ENCODE measurements around the gene TARDBP.
"Not testable (repeated sequence)": the region's sequence is repeated elsewhere in the genome, so short reads cannot be mapped to it uniquely, and the experiment has no call there.

Gene TARDBP

DNA sequence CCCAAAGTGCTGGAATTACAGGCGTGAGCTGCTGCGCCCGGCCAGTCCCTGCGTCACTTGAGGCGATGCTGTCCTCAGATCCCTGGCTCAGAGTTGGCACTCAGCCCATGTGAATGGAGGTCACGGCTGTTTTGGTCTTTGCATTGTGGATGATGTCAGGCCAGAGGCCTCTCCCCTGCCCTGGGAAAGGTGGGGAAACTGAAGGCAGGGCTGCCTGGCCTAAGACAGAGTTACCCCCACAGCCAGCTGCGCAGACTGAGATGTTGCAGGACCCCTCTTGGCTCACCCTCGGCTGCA lies 33.8 kb downstream of the TARDBP start:
- TF ChIP-seq, protein P1, sequence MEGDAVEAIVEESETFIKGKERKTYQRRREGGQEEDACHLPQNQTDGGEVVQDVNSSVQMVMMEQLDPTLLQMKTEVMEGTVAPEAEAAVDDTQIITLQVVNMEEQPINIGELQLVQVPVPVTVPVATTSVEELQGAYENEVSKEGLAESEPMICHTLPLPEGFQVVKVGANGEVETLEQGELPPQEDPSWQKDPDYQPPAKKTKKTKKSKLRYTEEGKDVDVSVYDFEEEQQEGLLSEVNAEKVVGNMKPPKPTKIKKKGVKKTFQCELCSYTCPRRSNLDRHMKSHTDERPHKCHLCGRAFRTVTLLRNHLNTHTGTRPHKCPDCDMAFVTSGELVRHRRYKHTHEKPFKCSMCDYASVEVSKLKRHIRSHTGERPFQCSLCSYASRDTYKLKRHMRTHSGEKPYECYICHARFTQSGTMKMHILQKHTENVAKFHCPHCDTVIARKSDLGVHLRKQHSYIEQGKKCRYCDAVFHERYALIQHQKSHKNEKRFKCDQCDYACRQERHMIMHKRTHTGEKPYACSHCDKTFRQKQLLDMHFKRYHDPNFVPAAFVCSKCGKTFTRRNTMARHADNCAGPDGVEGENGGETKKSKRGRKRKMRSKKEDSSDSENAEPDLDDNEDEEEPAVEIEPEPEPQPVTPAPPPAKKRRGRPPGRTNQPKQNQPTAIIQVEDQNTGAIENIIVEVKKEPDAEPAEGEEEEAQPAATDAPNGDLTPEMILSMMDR (IDR thresholded peaks at IDR 0.05; ENCODE audit: low read depth, low read length), result no peak
- Histone ChIP-seq H3K27ac (no peak overlapping the region), H3K4me3 (ENCODE audit: low read depth, low read length) (no peak overlapping the region)

DNA sequence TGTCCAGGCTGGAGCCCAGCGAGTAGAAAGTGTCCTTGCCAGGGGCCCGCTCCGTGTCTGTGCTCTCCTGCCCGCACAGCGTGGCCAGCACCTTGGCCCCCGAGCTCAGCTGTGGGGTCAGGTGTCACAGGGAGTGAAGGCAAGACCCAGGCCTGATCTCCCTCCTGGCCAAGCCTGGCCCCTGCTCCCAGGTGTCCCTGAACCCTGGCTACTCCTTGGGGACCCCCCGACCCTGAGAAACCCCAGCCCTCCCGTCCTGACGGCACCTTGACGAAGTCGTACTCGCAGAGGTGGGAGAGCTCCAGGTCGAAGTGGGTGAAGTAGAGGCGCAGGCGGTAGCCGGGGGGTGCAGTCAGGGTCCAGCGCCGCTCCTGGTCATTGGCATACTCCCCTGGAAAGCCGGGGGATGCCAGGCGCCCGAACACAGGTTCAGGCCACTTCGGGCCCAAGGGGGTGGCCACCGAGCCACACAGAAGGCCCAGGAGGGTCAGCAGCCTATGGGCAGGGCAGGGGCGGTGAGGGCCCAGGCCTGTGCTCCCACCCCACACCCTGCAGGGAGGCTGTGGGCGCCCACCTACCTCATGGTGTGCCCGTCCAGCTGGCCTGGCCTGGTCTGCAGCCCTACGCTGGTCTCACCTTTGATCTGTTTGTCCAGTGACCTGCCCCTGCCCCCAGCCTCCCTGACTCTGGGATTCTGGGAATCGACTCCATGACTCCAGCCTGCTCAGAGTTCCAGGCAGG lies 34.3 kb downstream of the TARDBP start, which contains the start of gene MASP2:
Gene MASP2, minus strand, starts transcription at position 615 of the 741 bp plus-strand sequence. Its CDS starts 32 bp downstream, at position 583.
- DNase-seq, result no peak

More for the DNA sequence above, 33.8 kb downstream of the TARDBP start:
- DNase-seq, result no peak
- H3K36me3 ChIP-seq, result no peaks in the 10 kb centered on the region
- H3K9me3 ChIP-seq (ENCODE audit: severe bottlenecking), result no peaks in the 10 kb centered on the region
- H3K27me3 ChIP-seq (ENCODE audit: insufficient read depth, low read depth, severe bottlenecking), result no peaks in the 10 kb centered on the region

DNA sequence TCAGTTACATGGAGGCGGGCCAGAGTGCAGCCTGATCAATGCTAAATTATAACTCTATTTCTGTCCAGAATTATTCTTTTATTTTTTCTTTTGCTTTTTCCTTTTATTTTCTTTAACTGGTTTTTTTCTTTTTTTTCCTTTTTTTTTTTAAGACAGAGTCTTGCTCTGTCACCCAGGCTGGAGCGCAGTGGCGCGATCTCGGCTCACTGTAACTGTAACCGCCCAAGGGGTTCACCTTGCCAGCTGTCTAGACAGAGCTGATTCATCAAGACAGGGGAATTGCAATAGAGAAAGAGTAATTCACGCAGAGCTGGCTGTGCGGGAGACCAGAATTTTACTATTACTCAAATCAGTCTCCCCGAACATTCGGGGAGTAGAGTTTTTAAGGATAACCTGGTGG lies 38.7 kb downstream of the TARDBP start:
- peak overlapping the region; percentile 74 for H3K27ac ChIP-seq
- peak overlapping the region; percentile 38 for H3K4me3 ChIP-seq (ENCODE audit: low read depth, low read length)
- not testable (repeated sequence) for H3K36me3 ChIP-seq; H3K27me3 ChIP-seq (ENCODE audit: insufficient read depth, low read depth, severe bottlenecking); H3K9me3 ChIP-seq (ENCODE audit: severe bottlenecking); DNase-seq

More for the DNA sequence above, 34.3 kb downstream of the TARDBP start, which contains the start of gene MASP2:
- Histone ChIP-seq H3K27me3 (ENCODE audit: insufficient read depth, low read depth, severe bottlenecking) (no peaks in the 10 kb centered on the region), H3K4me3 (ENCODE audit: low read depth, low read length) (no peak within 1 kb of the TSS), H3K36me3 (no peaks in the 10 kb centered on the region), H3K27ac (no peak within 1 kb of the TSS), H3K9me3 (ENCODE audit: severe bottlenecking) (no peaks in the 10 kb centered on the region)
- TF ChIP-seq, protein P1 (IDR thresholded peaks at IDR 0.05; ENCODE audit: low read depth, low read length), result no peak

DNA sequence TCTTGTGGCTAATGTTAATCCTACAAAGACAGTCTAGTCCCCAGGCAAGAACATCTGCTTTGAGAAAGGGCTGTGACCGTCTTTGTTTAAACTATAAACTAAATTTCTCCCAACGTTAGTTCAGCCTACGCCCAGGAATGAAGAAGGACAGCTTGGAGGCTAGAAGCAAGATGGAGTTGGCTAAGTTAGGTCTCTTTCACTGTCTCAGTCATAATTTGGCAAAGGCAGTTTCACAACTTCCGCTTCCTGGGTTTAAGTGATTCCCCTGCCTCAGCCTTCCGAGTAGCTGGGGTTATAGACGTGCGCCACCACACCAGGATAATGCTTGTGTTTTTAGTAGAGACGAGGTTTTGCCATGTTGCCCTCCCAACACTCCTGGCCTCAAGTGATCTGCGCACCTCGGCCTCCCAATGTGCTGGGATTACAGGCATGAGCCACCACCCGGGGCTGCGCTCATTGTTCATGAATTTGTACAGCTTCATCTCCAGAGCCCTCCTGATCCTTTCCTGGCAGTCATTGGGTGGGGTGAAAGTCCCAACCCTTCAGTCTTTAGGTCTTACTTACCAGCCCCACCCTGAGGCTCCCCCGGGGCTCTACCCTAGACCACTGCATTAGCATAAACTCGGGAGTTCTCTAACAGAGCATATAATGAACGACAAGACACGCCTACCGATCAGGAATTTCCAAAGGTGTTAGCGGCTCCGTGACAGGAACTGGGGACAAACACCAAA lies 39.5 kb downstream of the TARDBP start:
- Histone ChIP-seq H3K4me3 (ENCODE audit: low read depth, low read length) (peak overlapping the region; percentile 38), H3K27me3 (ENCODE audit: insufficient read depth, low read depth, severe bottlenecking) (no peaks in the 10 kb centered on the region), H3K36me3 (peaks cover 15% of the 10 kb centered on the region), H3K27ac (peak overlapping the region; percentile 74), H3K9me3 (ENCODE audit: severe bottlenecking) (no peaks in the 10 kb centered on the region)
- peak; percentile 61 for DNase-seq
- TF ChIP-seq, protein P1 (IDR thresholded peaks at IDR 0.05; ENCODE audit: low read depth, low read length), result no peak

DNA sequence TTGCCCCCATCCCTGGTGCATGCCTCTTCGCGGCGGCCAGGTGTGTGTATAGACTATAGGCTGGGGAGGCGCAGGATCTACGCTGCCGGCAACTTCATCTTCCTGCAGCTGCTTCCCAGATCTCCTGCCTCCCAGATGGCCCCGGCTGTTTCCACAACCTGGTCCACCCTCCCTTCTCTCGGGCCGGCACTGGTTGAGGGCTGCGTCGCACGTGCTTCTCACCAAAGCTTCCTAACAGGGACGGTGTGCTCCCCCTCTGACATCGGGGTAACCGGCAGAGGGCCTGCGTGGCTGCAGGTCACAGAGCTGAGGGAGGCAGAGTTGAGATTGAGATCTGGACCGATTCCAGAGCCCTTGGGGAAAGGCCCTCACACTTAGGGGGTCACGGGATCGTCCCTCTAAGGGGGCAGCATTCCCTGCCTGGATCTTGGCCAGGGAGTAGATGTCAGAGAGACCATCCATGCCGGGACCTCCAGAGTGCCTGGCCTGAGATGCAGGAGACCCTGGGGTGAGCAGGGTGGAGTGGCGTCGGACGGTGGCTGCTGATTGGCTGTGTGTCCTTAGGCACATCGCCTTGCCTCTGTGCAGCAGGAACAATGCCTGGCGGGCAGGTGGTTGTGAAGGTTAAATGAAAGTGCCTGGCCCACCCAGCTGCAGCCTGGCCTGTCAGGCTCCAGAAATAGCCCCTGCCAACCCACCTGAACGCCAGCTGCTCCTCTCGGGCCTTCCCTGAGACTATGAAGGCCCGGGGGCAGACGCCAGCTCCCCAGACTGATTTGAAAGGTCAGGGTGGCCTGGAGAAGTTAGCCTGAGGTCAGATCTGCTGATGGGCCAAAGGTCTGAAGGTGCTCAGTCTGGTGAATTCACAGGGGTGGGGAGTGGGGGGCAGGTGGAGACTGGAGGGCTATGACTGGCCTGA lies 40.6 kb downstream of the TARDBP start:
- Histone ChIP-seq H3K4me3 (ENCODE audit: low read depth, low read length) (peak overlapping the region; percentile 38), H3K9me3 (ENCODE audit: severe bottlenecking) (no peaks in the 10 kb centered on the region), H3K27me3 (ENCODE audit: insufficient read depth, low read depth, severe bottlenecking) (no peaks in the 10 kb centered on the region), H3K36me3 (peaks cover 23% of the 10 kb centered on the region), H3K27ac (peak overlapping the region; percentile 74)
- TF ChIP-seq, protein P1 (IDR thresholded peaks at IDR 0.05; ENCODE audit: low read depth, low read length), result no peak
- DNase-seq, result peak; percentile 71

DNA sequence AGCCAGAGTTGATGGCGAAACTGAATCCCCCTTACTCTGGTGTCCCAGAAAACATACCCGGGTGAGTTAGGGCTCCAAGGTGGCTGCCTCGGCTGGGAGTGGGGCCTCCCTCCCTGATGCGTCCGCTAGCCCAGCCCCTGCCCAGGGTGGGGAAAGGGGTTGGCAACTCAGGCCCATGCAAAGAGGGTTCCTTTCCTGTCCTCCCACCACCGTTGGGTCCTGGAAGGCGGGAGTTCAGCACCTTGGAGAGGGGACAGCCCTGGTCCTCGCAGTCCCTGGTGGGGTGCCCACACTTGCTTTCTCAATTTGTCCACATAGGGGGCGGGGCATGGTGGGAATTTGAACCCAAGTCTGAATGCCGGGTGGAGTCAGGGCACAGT lies 41.3 kb downstream of the TARDBP start:
- no peak for DNase-seq
- Histone ChIP-seq H3K36me3 (peaks cover 30% of the 10 kb centered on the region), H3K27me3 (ENCODE audit: insufficient read depth, low read depth, severe bottlenecking) (no peaks in the 10 kb centered on the region), H3K9me3 (ENCODE audit: severe bottlenecking) (no peaks in the 10 kb centered on the region), H3K27ac (no peak overlapping the region), H3K4me3 (ENCODE audit: low read depth, low read length) (no peak overlapping the region)
- TF ChIP-seq, protein P1 (IDR thresholded peaks at IDR 0.05; ENCODE audit: low read depth, low read length), result no peak
